GM12874 (cell line): ENCODE results near the gene TOP3A.

ENCODE experiments used
- CTCF ChIP-seq: IDR thresholded peaks from 2 replicates; pipeline ENCODE4 v1.5.1; 2011; ENCODE audit warnings: low read depth, mild to moderate bottlenecking, control low read depth, low read length, moderate library complexity; ENCODE audit not compliant: insufficient read depth

The TOP3A gene

GRCh38 chr17:18315562-18315922 is 748 bp upstream of the TOP3A start:
- TF ChIP-seq CTCF, result no peak

- TF ChIP-seq CTCF, result no peak
These were observed 599 bp downstream of the TOP3A start for GRCh38 chr17:18314059-18314730.

GRCh38 chr17:18309202-18309601 is 5.6 kb downstream of the TOP3A start:
- TF ChIP-seq CTCF, result no peak

- no peak for TF ChIP-seq CTCF
These were observed 13.9 kb downstream of the TOP3A start for GRCh38 chr17:18300725-18301480.

- no peak for TF ChIP-seq CTCF
These were observed 22.9 kb downstream of the TOP3A start for GRCh38 chr17:18291718-18292540.

GRCh38 chr17:18285296-18285695 is 29.5 kb downstream of the TOP3A start:
- TF ChIP-seq CTCF, result no peak

GRCh38 chr17:18281788-18282187 is 33.0 kb downstream of the TOP3A start:
- TF ChIP-seq CTCF, result no peak
